Measurements from ENCODE around the gene ACTA2. TPM values are rescaled to one million over a fixed set of nuclear protein-coding genes. Genes with fewer than 3 reads are reported as not detected.

Gene ACTA2
- total and polyA plus RNA-seq, 4 donors = 3,163 to 9,611 (median 4,255) TPM

DNA sequence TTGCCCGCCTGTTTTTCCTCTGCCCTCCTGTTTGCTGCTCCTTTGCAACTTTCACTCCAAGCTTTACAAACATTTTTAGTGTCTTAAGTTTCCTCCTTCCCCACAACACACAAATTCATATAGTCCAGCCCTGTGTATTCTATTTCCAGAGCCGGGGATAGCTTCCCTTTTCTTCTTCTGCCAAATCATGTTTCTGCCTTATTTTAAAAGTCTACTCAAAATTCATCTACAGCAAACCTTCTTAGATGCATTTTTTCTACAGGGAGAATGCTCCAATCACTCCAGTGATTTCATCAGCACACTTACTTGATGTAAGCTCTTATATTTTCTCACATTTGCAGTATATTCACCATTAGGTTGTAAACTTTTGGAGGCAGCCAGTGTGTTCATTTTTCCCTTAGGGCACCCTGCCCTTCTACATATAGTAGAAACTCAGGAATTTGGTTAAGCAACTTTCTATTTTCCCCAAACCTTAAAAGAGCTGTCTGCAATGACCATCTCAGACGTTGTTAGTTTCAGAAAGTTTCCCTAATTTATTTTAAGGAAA, 12.4 kb upstream of the ACTA2 start:
- H3K27ac ChIP-seq (ENCODE audit: low read depth in 1 of 2, low read length in 2 of 2) = peak overlapping the region; percentile 64 to 90

DNA sequence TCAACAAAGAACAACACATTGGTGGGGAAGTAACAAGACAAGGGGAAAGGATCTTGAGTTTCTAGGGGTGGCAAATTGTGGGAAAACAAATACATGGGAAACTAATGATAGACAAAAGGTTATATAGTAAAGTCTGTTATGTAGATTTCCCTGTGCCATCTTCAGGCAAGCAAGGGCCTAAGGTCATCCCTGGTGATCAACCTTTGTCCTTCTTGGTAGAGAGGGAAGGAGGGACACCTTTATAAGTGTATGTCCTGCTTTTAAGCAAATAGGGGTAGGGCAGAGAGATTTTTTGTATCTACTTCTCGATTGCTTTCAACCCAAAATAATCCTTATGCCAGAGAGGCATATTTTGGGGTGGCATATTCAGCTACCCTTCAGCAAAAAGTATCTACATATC, 11.8 kb upstream of the ACTA2 start:
- H3K4me1 ChIP-seq (ENCODE audit: control insufficient read depth in 1 of 2, insufficient read depth in 2 of 2, low read length in 2 of 2) = peaks cover 7 to 16% of the 10 kb centered on the region in 2 donors
- intact Hi-C loops (cut with DNase I) = no loop called here
- no peak overlapping the region for H3K4me3 ChIP-seq (ENCODE audit: low read length in 2 of 2)
- ATAC-seq (ENCODE audit: low FRiP score) = no peak
- DNase-seq = no peak
- H3K36me3 ChIP-seq (ENCODE audit: control insufficient read depth in 1 of 2, insufficient read depth in 2 of 2, low read length in 1 of 2) = no peaks in the 10 kb centered on the region
- no peaks in the 10 kb centered on the region for H3K27me3 ChIP-seq (ENCODE audit: control insufficient read depth in 1 of 2, insufficient read depth in 2 of 2, low read length in 1 of 2)
- no peaks in the 10 kb centered on the region for H3K9me3 ChIP-seq (ENCODE audit: control insufficient read depth, low read length)
- H3K27ac ChIP-seq (ENCODE audit: low read depth in 1 of 2, low read length in 2 of 2) = peak overlapping the region; percentile 64 to 90
- 8 to 9% methylated on average over 1 of the region's 1 CpG for WGBS, 2 donors

More for the DNA sequence above, 12.4 kb upstream of the ACTA2 start:
- intact Hi-C loops (cut with DNase I) = no loop called here
- Histone ChIP-seq H3K27me3 (ENCODE audit: control insufficient read depth in 1 of 2, insufficient read depth in 2 of 2, low read length in 1 of 2) (no peaks in the 10 kb centered on the region), H3K9me3 (ENCODE audit: control insufficient read depth, low read length) (no peaks in the 10 kb centered on the region), H3K4me3 (ENCODE audit: low read length in 2 of 2) (peak overlapping the region in 1 of 2 donors; percentile 19), H3K4me1 (ENCODE audit: control insufficient read depth in 1 of 2, insufficient read depth in 2 of 2, low read length in 2 of 2) (peaks cover 7 to 18% of the 10 kb centered on the region in 2 donors), H3K36me3 (ENCODE audit: control insufficient read depth in 1 of 2, insufficient read depth in 2 of 2, low read length in 1 of 2) (no peaks in the 10 kb centered on the region)
- 2 to 8% methylated on average over 3 of the region's 3 CpGs for WGBS, 2 donors
- ATAC-seq (ENCODE audit: low FRiP score) = no peak
- DNase-seq = no peak

GRCh38 chr10:88963318-88963717, 10.7 kb upstream of the ACTA2 start:
- H3K27ac ChIP-seq (ENCODE audit: low read depth in 1 of 2, low read length in 2 of 2) = peak overlapping the region; percentile 67 to 75
- 43 to 51% methylated on average over 2 of the region's 2 CpGs for WGBS, 2 donors
- DNase-seq = no peak
- H3K4me1 ChIP-seq (ENCODE audit: control insufficient read depth in 1 of 2, insufficient read depth in 2 of 2, low read length in 2 of 2) = peaks cover 7 to 16% of the 10 kb centered on the region in 2 donors
- no peaks in the 10 kb centered on the region for H3K9me3 ChIP-seq (ENCODE audit: control insufficient read depth, low read length)
- H3K27me3 ChIP-seq (ENCODE audit: control insufficient read depth in 1 of 2, insufficient read depth in 2 of 2, low read length in 1 of 2) = no peaks in the 10 kb centered on the region
- peak overlapping the region in 1 of 2 donors; percentile 10 for H3K4me3 ChIP-seq (ENCODE audit: low read length in 2 of 2)
- intact Hi-C loops (cut with DNase I) = no loop called here
- no peak for ATAC-seq (ENCODE audit: low FRiP score)
- no peaks in the 10 kb centered on the region for H3K36me3 ChIP-seq (ENCODE audit: control insufficient read depth in 1 of 2, insufficient read depth in 2 of 2, low read length in 1 of 2)

DNA sequence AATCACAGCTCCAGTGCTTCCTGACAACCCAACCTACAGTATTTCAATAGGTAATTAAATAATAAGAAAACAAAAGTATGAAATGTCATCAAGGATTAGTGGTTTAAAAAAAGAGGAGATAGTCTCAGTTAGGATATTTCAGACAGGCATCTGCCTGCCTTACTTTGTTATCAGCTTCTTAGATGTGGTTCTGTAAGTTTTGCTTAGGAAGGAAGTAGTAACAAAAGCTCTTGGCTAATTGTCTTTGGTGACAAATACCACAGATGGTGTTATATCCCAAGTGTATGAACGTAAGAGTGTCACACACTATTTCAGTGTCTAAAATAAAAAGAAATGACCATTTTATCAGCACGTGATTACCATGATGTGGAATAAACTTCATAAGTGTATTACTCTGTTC, 9.8 kb upstream of the ACTA2 start:
- ATAC-seq (ENCODE audit: low FRiP score) (no peak), DNase-seq (no peak)
- Histone ChIP-seq H3K27ac (ENCODE audit: low read depth in 1 of 2, low read length in 2 of 2) (no peak overlapping the region), H3K4me1 (ENCODE audit: control insufficient read depth in 1 of 2, insufficient read depth in 2 of 2, low read length in 2 of 2) (peaks cover 6 to 16% of the 10 kb centered on the region in 2 donors), H3K27me3 (ENCODE audit: control insufficient read depth in 1 of 2, insufficient read depth in 2 of 2, low read length in 1 of 2) (no peaks in the 10 kb centered on the region), H3K36me3 (ENCODE audit: control insufficient read depth in 1 of 2, insufficient read depth in 2 of 2, low read length in 1 of 2) (no peaks in the 10 kb centered on the region), H3K4me3 (ENCODE audit: low read length in 2 of 2) (no peak overlapping the region), H3K9me3 (ENCODE audit: control insufficient read depth, low read length) (no peaks in the 10 kb centered on the region)
- intact Hi-C loops (cut with DNase I) = no loop called here
- WGBS, 2 donors = 46 to 74% methylated on average over 2 of the region's 2 CpGs

- no peaks in the 10 kb centered on the region for H3K27me3 ChIP-seq (ENCODE audit: control insufficient read depth in 1 of 2, insufficient read depth in 2 of 2, low read length in 1 of 2)
- H3K36me3 ChIP-seq (ENCODE audit: control insufficient read depth in 1 of 2, insufficient read depth in 2 of 2, low read length in 1 of 2) = no peaks in the 10 kb centered on the region
- peaks cover 4 to 11% of the 10 kb centered on the region in 2 donors for H3K4me1 ChIP-seq (ENCODE audit: control insufficient read depth in 1 of 2, insufficient read depth in 2 of 2, low read length in 2 of 2)
- no peak overlapping the region for H3K4me3 ChIP-seq (ENCODE audit: low read length in 2 of 2)
- H3K9me3 ChIP-seq (ENCODE audit: control insufficient read depth, low read length) = no peaks in the 10 kb centered on the region
- no peak overlapping the region for H3K27ac ChIP-seq (ENCODE audit: low read depth in 1 of 2, low read length in 2 of 2)
- intact Hi-C loops (cut with DNase I) = no loop called here
- ATAC-seq (ENCODE audit: low FRiP score) (no peak), DNase-seq (no peak)
Observed at GRCh38 chr10:88961266-88961665, 8.7 kb upstream of the ACTA2 start.

GRCh38 chr10:88960802-88961201, 8.2 kb upstream of the ACTA2 start:
- no peaks in the 10 kb centered on the region for H3K9me3 ChIP-seq (ENCODE audit: control insufficient read depth, low read length)
- WGBS, 2 donors = 93 to 100% methylated on average over 1 of the region's 1 CpG
- intact Hi-C loops (cut with DNase I) = no loop called here
- ATAC-seq (ENCODE audit: low FRiP score) = no peak
- H3K4me3 ChIP-seq (ENCODE audit: low read length in 2 of 2) = no peak overlapping the region
- no peaks in the 10 kb centered on the region for H3K27me3 ChIP-seq (ENCODE audit: control insufficient read depth in 1 of 2, insufficient read depth in 2 of 2, low read length in 1 of 2)
- H3K36me3 ChIP-seq (ENCODE audit: control insufficient read depth in 1 of 2, insufficient read depth in 2 of 2, low read length in 1 of 2) = no peaks in the 10 kb centered on the region
- no peak for DNase-seq
- H3K4me1 ChIP-seq (ENCODE audit: control insufficient read depth in 1 of 2, insufficient read depth in 2 of 2, low read length in 2 of 2) = peaks cover 6 to 12% of the 10 kb centered on the region in 2 donors
- no peak overlapping the region for H3K27ac ChIP-seq (ENCODE audit: low read depth in 1 of 2, low read length in 2 of 2)

DNA sequence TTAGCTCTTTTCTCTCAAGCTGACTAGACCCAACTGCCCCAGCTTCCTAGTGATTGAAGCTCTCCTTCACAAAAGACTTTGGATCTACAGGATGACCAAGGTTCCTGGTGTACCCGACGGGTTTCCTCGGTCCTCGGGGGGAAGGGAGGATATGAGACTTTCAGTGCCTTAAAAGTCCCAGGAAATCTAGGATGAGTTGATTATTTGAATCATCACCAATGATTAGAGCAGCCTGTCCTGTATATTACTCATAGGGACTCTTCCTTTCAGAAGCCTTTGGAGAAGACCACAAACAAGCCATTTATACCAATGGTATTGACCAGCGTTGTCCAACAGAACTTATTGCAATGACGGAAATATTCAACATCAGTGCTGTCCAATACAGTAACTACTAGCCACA, 6.1 kb upstream of the ACTA2 start:
- intact Hi-C loops (cut with DNase I) = no loop called here
- WGBS, 2 donors = 98 to 100% methylated on average over 6 of the region's 6 CpGs

GRCh38 chr10:88957381-88957780, 4.8 kb upstream of the ACTA2 start:
- intact Hi-C loops (cut with DNase I) = no loop called here
- Histone ChIP-seq H3K4me3 (ENCODE audit: low read length in 2 of 2) (no peak overlapping the region), H3K4me1 (ENCODE audit: control insufficient read depth in 1 of 2, insufficient read depth in 2 of 2, low read length in 2 of 2) (peaks cover 5 to 8% of the 10 kb centered on the region in 2 donors), H3K27ac (ENCODE audit: low read depth in 1 of 2, low read length in 2 of 2) (no peak overlapping the region), H3K36me3 (ENCODE audit: control insufficient read depth in 1 of 2, insufficient read depth in 2 of 2, low read length in 1 of 2) (no peaks in the 10 kb centered on the region), H3K27me3 (ENCODE audit: control insufficient read depth in 1 of 2, insufficient read depth in 2 of 2, low read length in 1 of 2) (no peaks in the 10 kb centered on the region), H3K9me3 (ENCODE audit: control insufficient read depth, low read length) (no peaks in the 10 kb centered on the region)
- 71 to 72% methylated on average over 1 of the region's 1 CpG for WGBS, 2 donors
- ATAC-seq (ENCODE audit: low FRiP score) (no peak), DNase-seq (no peak)

More for the DNA sequence above, 6.1 kb upstream of the ACTA2 start:
- H3K36me3 ChIP-seq (ENCODE audit: control insufficient read depth in 1 of 2, insufficient read depth in 2 of 2, low read length in 1 of 2) = no peaks in the 10 kb centered on the region
- H3K27ac ChIP-seq (ENCODE audit: low read depth in 1 of 2, low read length in 2 of 2) = no peak overlapping the region
- peaks cover 5 to 12% of the 10 kb centered on the region in 2 donors for H3K4me1 ChIP-seq (ENCODE audit: control insufficient read depth in 1 of 2, insufficient read depth in 2 of 2, low read length in 2 of 2)
- no peak overlapping the region for H3K4me3 ChIP-seq (ENCODE audit: low read length in 2 of 2)
- H3K27me3 ChIP-seq (ENCODE audit: control insufficient read depth in 1 of 2, insufficient read depth in 2 of 2, low read length in 1 of 2) = no peaks in the 10 kb centered on the region
- no peak for DNase-seq
- no peaks in the 10 kb centered on the region for H3K9me3 ChIP-seq (ENCODE audit: control insufficient read depth, low read length)
- ATAC-seq (ENCODE audit: low FRiP score) = no peak

- H3K27me3 ChIP-seq (ENCODE audit: control insufficient read depth in 1 of 2, insufficient read depth in 2 of 2, low read length in 1 of 2) = no peaks in the 10 kb centered on the region
- peak overlapping the region in 1 of 2 donors; percentile 28 for H3K27ac ChIP-seq (ENCODE audit: low read depth in 1 of 2, low read length in 2 of 2)
- DNase-seq (no peak), ATAC-seq (ENCODE audit: low FRiP score) (no peak)
- intact Hi-C loops (cut with DNase I) = no loop called here
- H3K9me3 ChIP-seq (ENCODE audit: control insufficient read depth, low read length) = no peaks in the 10 kb centered on the region
- H3K4me3 ChIP-seq (ENCODE audit: low read length in 2 of 2) = peak overlapping the region in 1 of 2 donors; percentile 26
- peaks cover 0 to 2% of the 10 kb centered on the region in 2 donors for H3K36me3 ChIP-seq (ENCODE audit: control insufficient read depth in 1 of 2, insufficient read depth in 2 of 2, low read length in 1 of 2)
- H3K4me1 ChIP-seq (ENCODE audit: control insufficient read depth in 1 of 2, insufficient read depth in 2 of 2, low read length in 2 of 2) = peaks cover 5 to 8% of the 10 kb centered on the region in 2 donors
- 53 to 54% methylated on average over 4 of the region's 4 CpGs for WGBS, 2 donors
Observed at GRCh38 chr10:88954458-88955083, 2.0 kb upstream of the ACTA2 start.

Measured in aorta (tissue), 5 donors.